GM12892 (cell line): ENCODE data around the gene CEACAM1.
A peak's percentile ranks its signal among the peaks of the same experiment; 100 is the strongest.
"Not testable (repeated sequence)": the region's sequence is repeated elsewhere in the genome, so short reads cannot be mapped to it uniquely, and the experiment has no call there.

Experiments
- DNase-seq: peaks from one replicate; pipeline ENCODE4 v3.0.0; 2011; ENCODE audit not compliant: insufficient read length
- FAIRE-seq: peaks from 2 replicates; lab custom pipeline; 2011; peaks lifted over from hg19 to GRCh38; lab: Jason Lieb, UNC
- POLR2A ChIP-seq: IDR thresholded peaks from 2 replicates; pipeline ENCODE4 v1.6.1; 2011; ENCODE audit warnings: low read depth, low read length, control low read depth
- POLR2AphosphoS5 ChIP-seq: IDR thresholded peaks from 2 replicates; pipeline ENCODE4 v1.6.1; 2011; ENCODE audit warnings: low read depth, low read length, control low read depth
- TAF1 ChIP-seq: IDR thresholded peaks from 2 replicates; pipeline ENCODE4 v1.6.1; 2011; ENCODE audit warnings: low read depth, mild to moderate bottlenecking, control low read depth, low read length, borderline replicate concordance

Gene CEACAM1

GRCh38 chr19:42521346-42522030 lies 6.8 kb downstream of the CEACAM1 start:
- DNase-seq: no peak
- FAIRE-seq: no peak

GRCh38 chr19:42519108-42519507 lies 9.2 kb downstream of the CEACAM1 start:
- FAIRE-seq (no peak), DNase-seq (no peak)
- TF ChIP-seq POLR2AphosphoS5 (no peak), TAF1 (no peak), POLR2A (no peak)

More at GRCh38 chr19:42521346-42522030, 6.8 kb downstream of the CEACAM1 start:
- no peak for TF ChIP-seq TAF1
- TF ChIP-seq POLR2AphosphoS5: no peak
- no peak for TF ChIP-seq POLR2A

GRCh38 chr19:42516771-42517170 lies 11.5 kb downstream of the CEACAM1 start:
- TF ChIP-seq POLR2AphosphoS5 (no peak), TAF1 (no peak), POLR2A (no peak)
- DNase-seq (no peak), FAIRE-seq (no peak)

GRCh38 chr19:42515241-42515832 lies 12.9 kb downstream of the CEACAM1 start:
- FAIRE-seq (no peak), DNase-seq (no peak)
- TF ChIP-seq POLR2A: no peak
- no peak for TF ChIP-seq POLR2AphosphoS5
- no peak for TF ChIP-seq TAF1

- TF ChIP-seq POLR2A (no peak), POLR2AphosphoS5 (no peak), TAF1 (no peak)
- DNase-seq (no peak), FAIRE-seq (no peak)
These were observed 13.8 kb downstream of the CEACAM1 start for GRCh38 chr19:42514449-42514848.

- no peak for DNase-seq
- no peak for TF ChIP-seq POLR2AphosphoS5
- no peak for TF ChIP-seq POLR2A
- TF ChIP-seq TAF1: no peak
- FAIRE-seq: peak; percentile 93
These were observed 15.5 kb downstream of the CEACAM1 start for GRCh38 chr19:42512743-42513304.

GRCh38 chr19:42512130-42512636 lies 16.1 kb downstream of the CEACAM1 start:
- no peak for DNase-seq
- TF ChIP-seq TAF1: no peak
- no peak for TF ChIP-seq POLR2AphosphoS5
- TF ChIP-seq POLR2A: no peak
- FAIRE-seq: peak; percentile 53

GRCh38 chr19:42511340-42511739 lies 16.9 kb downstream of the CEACAM1 start:
- DNase-seq (no peak), FAIRE-seq (peak; percentile 36)
- no peak for TF ChIP-seq TAF1
- no peak for TF ChIP-seq POLR2A
- no peak for TF ChIP-seq POLR2AphosphoS5

GRCh38 chr19:42508892-42509444 lies 19.3 kb downstream of the CEACAM1 start:
- TF ChIP-seq POLR2A: no peak
- no peak for TF ChIP-seq TAF1
- TF ChIP-seq POLR2AphosphoS5: no peak
- peak; percentile 75 for FAIRE-seq
- no peak for DNase-seq

GRCh38 chr19:42505066-42505465 lies 23.2 kb downstream of the CEACAM1 start:
- FAIRE-seq (no peak), DNase-seq (no peak)
- TF ChIP-seq POLR2A (no peak), POLR2AphosphoS5 (no peak), TAF1 (no peak)

- TF ChIP-seq POLR2A (no peak), POLR2AphosphoS5 (no peak), TAF1 (no peak)
- FAIRE-seq: no peak
- DNase-seq: no peak
These were observed 26.5 kb downstream of the CEACAM1 start for GRCh38 chr19:42501733-42502132.

- FAIRE-seq, DNase-seq: not testable (repeated sequence)
These were observed 27.0 kb downstream of the CEACAM1 start for GRCh38 chr19:42501243-42501642.
